ENCODE measurements around the gene ERVFRD-1.
"Not testable (repeated sequence)": the region's sequence is repeated elsewhere in the genome, so short reads cannot be mapped to it uniquely, and the experiment has no call there.

The ERVFRD-1 gene

GRCh38 chr6:11087141-11087812 lies 24.2 kb downstream of the ERVFRD-1 start:
- FAIRE-seq = not testable (repeated sequence)

DNA sequence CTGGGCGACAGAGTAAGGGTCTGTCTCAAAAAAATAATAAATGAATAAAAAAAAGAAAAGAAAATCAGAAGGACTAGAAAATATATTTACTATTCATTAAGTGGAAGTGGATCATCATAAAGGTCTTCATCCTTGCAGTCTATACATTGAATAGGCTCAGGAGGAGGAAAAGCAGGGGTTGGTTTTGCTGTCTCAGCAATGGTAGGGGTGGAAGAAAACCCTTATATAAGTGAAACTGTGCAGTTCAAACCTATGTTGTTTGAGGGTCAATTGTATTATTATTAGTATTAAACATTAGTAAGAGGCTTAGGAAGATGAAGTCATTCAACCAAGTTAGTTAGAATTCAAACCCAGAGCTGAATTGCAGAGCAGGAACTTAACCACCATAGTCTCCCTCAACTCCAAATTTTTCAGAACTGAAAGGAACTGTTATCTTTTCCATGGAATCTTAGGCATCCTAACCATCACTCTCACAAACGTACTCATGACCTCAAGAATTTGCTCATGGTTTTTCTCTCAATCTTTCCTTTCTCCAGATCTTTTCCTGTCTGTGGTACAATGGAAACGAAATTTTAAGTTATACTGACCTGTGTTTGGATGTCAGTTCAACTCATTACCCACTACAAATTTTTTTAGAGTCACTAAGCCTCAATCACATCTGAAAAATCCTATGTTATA lies 25.6 kb downstream of the ERVFRD-1 start:
- no peak for FAIRE-seq

- no peak for FAIRE-seq
Observed at GRCh38 chr6:11083956-11084355, 27.6 kb downstream of the ERVFRD-1 start.

GRCh38 chr6:11083491-11083890 lies 28.0 kb downstream of the ERVFRD-1 start:
- no peak for FAIRE-seq

DNA sequence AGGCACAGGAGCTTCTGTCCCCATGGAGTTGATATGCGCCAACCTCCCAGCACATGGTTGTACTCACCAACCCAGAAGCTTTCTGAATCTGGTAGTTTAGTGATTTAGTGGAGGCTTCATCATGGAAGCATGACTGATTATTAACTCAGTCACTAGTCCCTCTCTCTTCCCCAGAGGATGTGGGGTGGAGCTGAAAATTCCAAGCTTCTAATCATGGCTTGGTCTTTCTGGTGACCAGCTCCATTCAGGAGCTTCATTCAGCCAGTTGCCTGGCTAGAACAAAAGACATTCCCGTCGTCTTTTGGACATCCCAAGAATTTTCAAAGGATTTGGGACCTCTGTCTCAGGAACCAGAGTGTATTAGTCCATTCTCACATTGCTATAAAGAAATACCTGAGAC lies 31.2 kb downstream of the ERVFRD-1 start:
- no peak for FAIRE-seq

GRCh38 chr6:11078266-11078665 lies 33.3 kb downstream of the ERVFRD-1 start:
- FAIRE-seq = no peak

DNA sequence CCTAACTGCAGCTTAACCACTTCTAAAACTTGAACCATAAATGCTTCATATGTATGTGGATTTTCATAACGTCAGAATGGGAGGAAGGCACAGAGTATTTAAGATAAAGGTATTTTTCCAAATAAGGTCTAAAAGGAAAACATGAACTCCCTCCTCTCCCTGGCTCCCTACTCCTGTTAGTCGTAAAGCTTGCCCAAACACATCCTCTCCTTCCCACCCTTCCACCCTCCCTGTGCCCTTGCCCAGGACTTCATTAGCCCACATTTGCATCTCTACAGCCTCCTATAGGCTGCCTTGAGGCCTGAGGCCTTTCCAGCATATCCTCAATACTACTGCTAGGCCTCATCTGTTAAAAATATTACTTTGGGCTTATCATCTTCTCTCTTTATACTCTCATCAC lies 35.0 kb downstream of the ERVFRD-1 start:
- no peak for FAIRE-seq

- FAIRE-seq = no peak
Observed at GRCh38 chr6:11072101-11072500, 39.4 kb downstream of the ERVFRD-1 start.

GRCh38 chr6:11069760-11070159 lies 41.8 kb downstream of the ERVFRD-1 start:
- no peak for FAIRE-seq

DNA sequence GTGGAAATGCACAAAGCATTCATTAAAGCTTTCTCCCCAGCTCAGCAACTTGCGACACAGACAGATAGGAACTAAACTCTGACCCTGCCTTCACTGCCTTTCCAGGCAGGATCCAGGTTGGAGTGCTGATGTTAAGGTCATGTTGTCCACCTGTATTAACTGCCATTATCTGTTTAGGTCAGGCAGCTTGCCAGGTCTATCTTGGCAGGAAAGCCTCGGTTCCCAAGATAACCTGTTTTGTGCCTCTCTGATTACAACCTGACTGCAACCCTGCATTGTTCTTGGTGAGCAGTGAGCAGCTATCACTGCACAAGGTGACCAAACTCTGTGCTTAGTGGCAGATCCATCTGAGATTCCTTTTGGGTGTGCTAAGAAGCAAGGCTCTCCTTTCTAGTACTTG lies 44.2 kb downstream of the ERVFRD-1 start:
- FAIRE-seq = no peak

DNA sequence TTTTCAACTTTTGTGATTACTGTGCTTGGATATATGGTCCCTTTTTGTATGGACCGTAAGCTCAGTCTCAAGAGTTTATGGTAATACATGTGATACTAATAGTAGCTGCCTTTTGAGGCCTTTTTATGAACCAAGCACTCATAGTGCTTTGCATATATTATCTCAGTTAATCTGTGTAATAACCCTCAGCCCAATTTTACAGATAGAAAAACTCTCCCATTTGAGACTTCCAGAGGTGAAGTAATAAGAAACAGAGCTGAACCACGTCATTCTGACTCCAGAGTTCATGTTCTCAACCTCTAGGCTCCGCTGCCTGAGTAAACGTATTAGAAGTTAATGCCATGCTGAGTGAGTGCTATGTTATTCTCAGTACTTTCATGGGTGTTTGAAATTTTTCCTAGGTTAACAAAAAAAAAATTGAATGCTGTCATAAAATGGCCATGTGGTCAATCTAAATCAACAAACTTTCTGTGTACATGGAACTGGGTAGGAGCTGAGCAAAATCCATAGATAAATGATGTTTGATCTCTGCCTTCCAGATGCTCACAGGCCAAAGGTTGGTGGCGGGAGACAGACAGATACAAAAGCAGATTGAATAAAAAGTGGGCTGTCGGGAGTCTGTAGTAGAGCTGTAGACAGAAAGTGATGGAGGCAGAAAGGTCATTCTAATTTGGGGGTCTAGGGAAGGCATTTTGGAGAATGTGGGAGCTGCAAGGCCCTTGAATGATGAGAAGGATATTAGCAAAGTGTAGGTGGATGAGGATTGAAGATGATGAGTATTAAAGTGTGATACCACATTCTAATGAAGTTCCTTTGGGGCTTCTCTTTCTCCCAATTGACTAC lies 44.8 kb downstream of the ERVFRD-1 start:
- FAIRE-seq = no peak

DNA sequence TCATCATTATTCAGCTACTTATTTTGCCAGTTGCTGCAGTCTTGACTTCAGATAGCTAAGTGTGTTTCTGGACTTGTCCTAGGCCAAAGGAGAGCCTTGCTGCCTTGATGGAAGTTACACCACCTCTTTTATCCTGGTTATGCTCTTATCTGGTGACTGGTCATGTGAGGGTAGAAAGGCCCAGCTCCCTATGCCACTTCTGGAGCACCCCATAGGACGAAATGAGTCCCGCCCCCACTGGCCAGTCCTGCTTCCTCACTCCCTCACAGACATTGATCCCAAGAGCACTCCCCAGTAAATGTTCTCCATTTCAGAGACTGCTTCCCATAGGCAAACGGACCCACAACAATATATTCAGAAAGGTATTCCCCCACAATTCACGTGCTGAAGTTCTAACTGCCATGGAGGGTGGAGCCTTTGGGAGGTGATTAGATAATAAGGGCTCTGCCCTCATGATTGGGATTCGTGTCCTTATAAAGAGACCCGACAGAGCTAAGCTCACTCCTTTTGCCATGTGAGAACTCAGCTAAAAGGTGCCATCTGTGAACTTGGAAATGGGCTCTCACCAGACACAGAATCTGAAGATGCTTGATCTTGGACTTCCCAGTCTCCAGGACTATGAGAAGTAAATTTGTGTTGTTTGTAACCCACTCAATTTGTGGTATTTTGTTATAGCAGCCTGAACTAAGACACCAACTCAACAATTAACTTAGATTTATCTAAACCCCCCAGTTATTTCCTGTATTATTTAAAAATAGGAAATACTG lies 45.9 kb downstream of the ERVFRD-1 start:
- FAIRE-seq = no peak

- FAIRE-seq = no peak
Observed at GRCh38 chr6:11064836-11065235, 46.7 kb downstream of the ERVFRD-1 start.

GRCh38 chr6:11062715-11063114 lies 48.8 kb downstream of the ERVFRD-1 start:
- no peak for FAIRE-seq

- FAIRE-seq = peak; percentile 25
Observed at GRCh38 chr6:11062083-11062482, 49.4 kb downstream of the ERVFRD-1 start.

DNA sequence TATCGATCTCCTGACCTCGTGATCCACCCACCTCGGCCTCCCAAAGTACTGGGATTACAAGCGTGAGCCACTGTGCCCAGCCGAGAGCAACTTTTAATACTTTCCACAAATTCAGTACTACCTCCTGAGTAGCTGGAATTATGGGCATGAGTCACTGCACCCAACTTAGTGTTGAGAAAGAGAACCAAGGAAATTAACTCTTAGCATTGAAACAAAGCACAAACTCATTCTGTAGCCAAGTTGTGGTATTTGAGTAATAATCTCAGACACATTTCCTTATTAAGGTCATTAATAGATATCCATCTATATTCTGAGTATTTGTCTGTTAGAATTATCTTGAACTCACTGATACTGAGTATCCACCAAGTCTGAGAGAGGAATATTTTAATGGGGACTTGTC lies 53.1 kb downstream of the ERVFRD-1 start:
- no peak for FAIRE-seq

GRCh38 chr6:11056871-11057270 lies 54.7 kb downstream of the ERVFRD-1 start:
- no peak for FAIRE-seq

DNA sequence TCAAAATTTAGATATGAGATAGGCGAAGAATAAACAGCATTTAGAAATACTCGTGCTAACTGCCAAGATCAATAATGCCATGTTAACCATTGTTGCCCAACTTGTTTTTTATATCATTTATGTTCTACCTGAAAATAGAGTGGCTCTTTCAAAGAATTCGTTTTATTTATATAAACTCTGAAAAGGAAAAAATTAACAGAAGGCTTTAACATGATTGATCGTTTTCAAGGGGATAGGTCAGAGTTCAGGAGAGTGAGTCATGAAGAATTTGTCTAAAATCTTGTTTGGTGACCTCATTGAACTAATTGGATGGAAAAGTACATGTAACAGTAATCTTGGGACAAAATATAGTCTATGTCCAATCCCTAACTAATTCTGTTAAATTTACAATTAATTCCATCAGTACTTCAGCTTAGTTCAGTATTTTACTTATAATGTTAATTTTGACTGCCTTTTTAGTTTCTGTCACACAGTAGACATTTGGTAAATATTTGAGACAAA lies 56.3 kb downstream of the ERVFRD-1 start:
- FAIRE-seq = no peak

GRCh38 chr6:11054722-11055121 lies 56.8 kb downstream of the ERVFRD-1 start:
- no peak for FAIRE-seq

DNA sequence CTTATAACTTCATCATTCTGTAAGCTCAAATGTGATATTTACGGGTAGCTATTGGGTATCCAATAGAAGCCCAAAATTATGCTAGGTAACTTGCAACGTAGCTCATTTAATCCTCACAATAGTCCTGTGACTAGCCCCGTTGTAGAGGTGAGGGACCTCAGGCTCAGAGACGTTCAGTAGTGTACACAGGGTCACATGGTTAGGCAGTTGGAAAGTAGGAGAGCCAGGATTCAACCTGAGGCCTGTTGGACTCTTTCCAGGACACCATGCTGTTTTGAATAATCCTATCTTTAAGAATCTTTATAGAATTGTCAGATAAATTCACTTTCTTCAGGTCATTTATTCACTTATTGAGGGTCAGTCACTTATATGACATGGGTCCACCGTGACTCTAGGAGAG lies 58.2 kb downstream of the ERVFRD-1 start:
- no peak for FAIRE-seq

All from A204.1 (cell line).